ENCODE data around the gene ZNF630. TPM values are rescaled to one million over a fixed set of nuclear protein-coding genes. Genes with fewer than 3 reads are reported as not detected.
"Not testable (repeated sequence)": the region's sequence is repeated elsewhere in the genome, so short reads cannot be mapped to it uniquely, and the experiment has no call there.

Gene ZNF630
- total RNA-seq, 3 donors from 2014 or later = 3.2 to 6.4 (median 4.8) TPM

- no peaks in the 10 kb centered on the region for H3K9me3 ChIP-seq
- H3K4me3 ChIP-seq = no peak overlapping the region
- intact Hi-C loops (cut with DNase I, micrococcal nuclease) = no loop called here
- DNase-seq = no peak
- H3K36me3 ChIP-seq (ENCODE audit: low read depth) = no peaks in the 10 kb centered on the region
- no peaks in the 10 kb centered on the region for H3K4me1 ChIP-seq (ENCODE audit: low read depth)
- peak; percentile 15 for ATAC-seq
- no peak for TF ChIP-seq CTCF (IDR thresholded peaks at IDR 0.05)
Measured at GRCh38 chrX:48045410-48046311, 25.8 kb downstream of the ZNF630 start.

GRCh38 chrX:48043056-48043455 is 28.4 kb downstream of the ZNF630 start:
- no peak for TF ChIP-seq CTCF (IDR thresholded peaks at IDR 0.05)

GRCh38 chrX:48035891-48036290 is 35.5 kb downstream of the ZNF630 start:
- ATAC-seq (no peak), DNase-seq (no peak)
- no peak for TF ChIP-seq CTCF (IDR thresholded peaks at IDR 0.05)
- intact Hi-C loops (cut with DNase I, micrococcal nuclease) = no loop called here
- H3K9me3 ChIP-seq = no peaks in the 10 kb centered on the region
- H3K36me3 ChIP-seq (ENCODE audit: low read depth) = no peaks in the 10 kb centered on the region
- no peak overlapping the region for H3K4me3 ChIP-seq
- no peaks in the 10 kb centered on the region for H3K4me1 ChIP-seq (ENCODE audit: low read depth)

More at GRCh38 chrX:48043056-48043455, 28.4 kb downstream of the ZNF630 start:
- no peak for ATAC-seq
- intact Hi-C loops (cut with DNase I, micrococcal nuclease) = no loop called here
- H3K36me3 ChIP-seq (ENCODE audit: low read depth) = no peaks in the 10 kb centered on the region
- no peaks in the 10 kb centered on the region for H3K9me3 ChIP-seq
- no peak overlapping the region for H3K4me3 ChIP-seq
- DNase-seq = no peak
- no peaks in the 10 kb centered on the region for H3K4me1 ChIP-seq (ENCODE audit: low read depth)

- peak; percentile 22 for ATAC-seq
- H3K4me3 ChIP-seq; DNase-seq; H3K4me1 ChIP-seq (ENCODE audit: low read depth); intact Hi-C loops (cut with DNase I, micrococcal nuclease); H3K36me3 ChIP-seq (ENCODE audit: low read depth); H3K9me3 ChIP-seq: not testable (repeated sequence)
Measured at GRCh38 chrX:48030641-48031173, 40.7 kb downstream of the ZNF630 start.

- ATAC-seq = no peak
- Histone ChIP-seq H3K4me3 (no peak overlapping the region), H3K4me1 (ENCODE audit: low read depth) (no peaks in the 10 kb centered on the region), H3K9me3 (no peaks in the 10 kb centered on the region), H3K36me3 (ENCODE audit: low read depth) (no peaks in the 10 kb centered on the region)
- TF ChIP-seq CTCF (IDR thresholded peaks at IDR 0.05) = no peak
- intact Hi-C loops (cut with DNase I, micrococcal nuclease) = no loop called here
- DNase-seq = no peak
Measured at GRCh38 chrX:48030237-48030636, 41.2 kb downstream of the ZNF630 start.

- ATAC-seq (no peak), DNase-seq (no peak)
- no peak for TF ChIP-seq CTCF (IDR thresholded peaks at IDR 0.05)
- Histone ChIP-seq H3K4me3 (no peak overlapping the region), H3K4me1 (ENCODE audit: low read depth) (no peaks in the 10 kb centered on the region), H3K9me3 (no peaks in the 10 kb centered on the region), H3K36me3 (ENCODE audit: low read depth) (no peaks in the 10 kb centered on the region)
- intact Hi-C loops (cut with DNase I, micrococcal nuclease) = loop anchor here in 1 of 2 donors (10.0 kb wide), 1 partner anchor 173 kb away; no protein-coding TSS in a partner anchor
Measured at GRCh38 chrX:48028091-48028490, 43.3 kb downstream of the ZNF630 start.

GRCh38 chrX:48027545-48027944 is 43.9 kb downstream of the ZNF630 start:
- not testable (repeated sequence) for ATAC-seq; H3K36me3 ChIP-seq (ENCODE audit: low read depth); H3K9me3 ChIP-seq; DNase-seq; H3K4me1 ChIP-seq (ENCODE audit: low read depth); H3K4me3 ChIP-seq
- intact Hi-C loops (cut with DNase I, micrococcal nuclease) = loop anchor here in 1 of 2 donors (10.0 kb wide), 1 partner anchor 173 kb away; no protein-coding TSS in a partner anchor
